PC-3 (cell line): ENCODE results near the gene AP5Z1.

ENCODE experiments used
- EZH2 ChIP-seq: fragments of 300-600 bp; sonication (generic); IDR thresholded peaks from one replicate; pipeline ENCODE4 v1.6.1; 2017; ENCODE audit warnings: antibody characterized with exemption, mild to moderate bottlenecking, low read length; ENCODE audit not compliant: unreplicated experiment
- TF ChIP-seq, protein P1 (sequence below): fragments of 300-600 bp; sonication (generic); conservative IDR thresholded peaks from 2 replicates; pipeline ENCODE4 v1.5.1; 2017; ENCODE audit warnings: antibody characterized with exemption, low read depth, mild to moderate bottlenecking, low read length

DNA sequence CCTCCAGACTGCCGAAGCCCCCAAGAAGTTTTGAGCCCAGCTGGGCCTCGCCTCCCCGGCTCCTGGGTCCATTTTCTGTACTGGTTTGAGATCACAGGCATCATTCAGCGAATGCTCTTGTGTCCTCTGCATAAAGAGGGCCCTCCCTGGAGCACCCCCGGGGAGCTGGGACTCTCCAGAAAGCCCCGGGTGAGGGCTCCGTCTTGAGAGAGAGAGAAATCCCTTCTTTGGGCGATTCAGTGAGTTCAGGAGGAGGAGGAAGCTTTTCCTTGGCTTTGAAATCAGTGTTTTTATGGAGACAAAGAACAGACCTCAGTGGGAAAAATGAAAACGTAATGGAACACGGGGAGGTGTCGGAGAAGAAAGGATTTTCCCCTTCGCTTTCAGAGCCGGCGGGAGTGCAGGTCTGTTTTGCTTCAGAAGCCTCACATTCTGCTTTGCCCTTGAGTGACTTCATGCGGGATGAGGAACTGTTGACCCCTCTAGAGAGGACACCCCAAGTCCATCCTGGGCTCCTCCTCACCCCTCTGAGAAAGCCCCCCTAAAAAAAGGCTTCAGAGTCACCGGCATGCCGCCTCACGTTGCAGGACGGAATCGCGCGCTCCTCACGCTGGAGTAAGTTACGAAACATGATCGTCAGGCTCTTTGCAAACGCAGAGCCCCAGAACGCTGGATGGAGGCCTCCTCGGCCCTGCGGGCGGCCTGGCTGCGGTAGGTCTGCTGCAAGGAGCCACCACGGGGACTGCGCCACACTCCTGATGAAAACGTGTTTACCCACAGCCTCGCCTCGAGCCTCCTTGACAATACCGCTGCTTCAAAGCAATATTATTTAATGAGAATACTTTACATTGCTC is 8.5 kb upstream of the AP5Z1 start:
- TF ChIP-seq, protein P1, sequence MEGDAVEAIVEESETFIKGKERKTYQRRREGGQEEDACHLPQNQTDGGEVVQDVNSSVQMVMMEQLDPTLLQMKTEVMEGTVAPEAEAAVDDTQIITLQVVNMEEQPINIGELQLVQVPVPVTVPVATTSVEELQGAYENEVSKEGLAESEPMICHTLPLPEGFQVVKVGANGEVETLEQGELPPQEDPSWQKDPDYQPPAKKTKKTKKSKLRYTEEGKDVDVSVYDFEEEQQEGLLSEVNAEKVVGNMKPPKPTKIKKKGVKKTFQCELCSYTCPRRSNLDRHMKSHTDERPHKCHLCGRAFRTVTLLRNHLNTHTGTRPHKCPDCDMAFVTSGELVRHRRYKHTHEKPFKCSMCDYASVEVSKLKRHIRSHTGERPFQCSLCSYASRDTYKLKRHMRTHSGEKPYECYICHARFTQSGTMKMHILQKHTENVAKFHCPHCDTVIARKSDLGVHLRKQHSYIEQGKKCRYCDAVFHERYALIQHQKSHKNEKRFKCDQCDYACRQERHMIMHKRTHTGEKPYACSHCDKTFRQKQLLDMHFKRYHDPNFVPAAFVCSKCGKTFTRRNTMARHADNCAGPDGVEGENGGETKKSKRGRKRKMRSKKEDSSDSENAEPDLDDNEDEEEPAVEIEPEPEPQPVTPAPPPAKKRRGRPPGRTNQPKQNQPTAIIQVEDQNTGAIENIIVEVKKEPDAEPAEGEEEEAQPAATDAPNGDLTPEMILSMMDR, result no peak
- TF ChIP-seq EZH2, result no peak
